ENCODE data around the gene E2F4.

Gene E2F4

DNA sequence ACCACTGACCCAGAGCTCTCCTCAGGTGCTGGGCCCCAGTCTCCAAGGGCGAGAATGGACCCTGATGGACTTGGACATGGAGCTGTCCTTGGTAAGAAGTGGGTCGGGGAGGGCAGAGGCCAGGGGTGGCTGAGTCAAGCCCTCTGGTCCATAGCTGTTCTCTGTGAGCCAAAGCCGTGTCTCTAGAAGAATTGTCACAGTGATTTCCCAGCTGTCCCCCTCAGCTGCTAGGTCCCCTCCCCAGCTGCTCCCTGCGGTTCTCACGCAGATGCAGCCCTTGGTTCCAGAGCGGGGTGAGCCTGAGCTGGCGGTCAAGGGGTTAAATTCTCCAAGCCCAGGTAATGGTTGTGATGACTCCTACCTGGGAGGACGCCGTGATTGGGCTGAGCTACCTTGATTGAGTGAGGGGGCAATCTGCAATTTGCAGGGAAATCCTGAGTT lies 22.9 kb upstream of the E2F4 start:
- H3F3A ChIP-seq (ENCODE audit: insufficient read depth) = no peaks in the 10 kb centered on the region
- no peaks in the 10 kb centered on the region for H3K9me3 ChIP-seq (ENCODE audit: insufficient read depth, low read length)
- no peak overlapping the region for H3K4me2 ChIP-seq (ENCODE audit: low read depth, low read length, poor library complexity, severe bottlenecking)
- no peaks in the 10 kb centered on the region for H3K79me2 ChIP-seq (ENCODE audit: insufficient read depth, low read length)
- no peak overlapping the region for H3K4me3 ChIP-seq (ENCODE audit: insufficient read depth, low read length, poor library complexity, severe bottlenecking)
- no peak for TF ChIP-seq EZH2phosphoT487 (conservative IDR thresholded peaks at IDR 0.05; ENCODE audit: low read length)
- TF ChIP-seq, protein P1, sequence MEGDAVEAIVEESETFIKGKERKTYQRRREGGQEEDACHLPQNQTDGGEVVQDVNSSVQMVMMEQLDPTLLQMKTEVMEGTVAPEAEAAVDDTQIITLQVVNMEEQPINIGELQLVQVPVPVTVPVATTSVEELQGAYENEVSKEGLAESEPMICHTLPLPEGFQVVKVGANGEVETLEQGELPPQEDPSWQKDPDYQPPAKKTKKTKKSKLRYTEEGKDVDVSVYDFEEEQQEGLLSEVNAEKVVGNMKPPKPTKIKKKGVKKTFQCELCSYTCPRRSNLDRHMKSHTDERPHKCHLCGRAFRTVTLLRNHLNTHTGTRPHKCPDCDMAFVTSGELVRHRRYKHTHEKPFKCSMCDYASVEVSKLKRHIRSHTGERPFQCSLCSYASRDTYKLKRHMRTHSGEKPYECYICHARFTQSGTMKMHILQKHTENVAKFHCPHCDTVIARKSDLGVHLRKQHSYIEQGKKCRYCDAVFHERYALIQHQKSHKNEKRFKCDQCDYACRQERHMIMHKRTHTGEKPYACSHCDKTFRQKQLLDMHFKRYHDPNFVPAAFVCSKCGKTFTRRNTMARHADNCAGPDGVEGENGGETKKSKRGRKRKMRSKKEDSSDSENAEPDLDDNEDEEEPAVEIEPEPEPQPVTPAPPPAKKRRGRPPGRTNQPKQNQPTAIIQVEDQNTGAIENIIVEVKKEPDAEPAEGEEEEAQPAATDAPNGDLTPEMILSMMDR (IDR thresholded peaks at IDR 0.05; ENCODE audit: insufficient read depth, low read length, poor library complexity, severe bottlenecking) = no peak
- H4K20me1 ChIP-seq (ENCODE audit: low read depth, low read length) = no peaks in the 10 kb centered on the region
- H3K9ac ChIP-seq (ENCODE audit: low read length) = no peak overlapping the region
- H3K27me3 ChIP-seq (ENCODE audit: low read length) = no peaks in the 10 kb centered on the region
- H2AFZ ChIP-seq (ENCODE audit: low read depth, low read length, severe bottlenecking) = no peak overlapping the region
- H3K36me3 ChIP-seq (ENCODE audit: low read length) = no peaks in the 10 kb centered on the region
- H3K9me2 ChIP-seq (replicated peaks; ENCODE audit: insufficient read depth, low read length) = no peaks in the 10 kb centered on the region
- no peak overlapping the region for H3K27ac ChIP-seq (ENCODE audit: low read depth, low read length)

DNA sequence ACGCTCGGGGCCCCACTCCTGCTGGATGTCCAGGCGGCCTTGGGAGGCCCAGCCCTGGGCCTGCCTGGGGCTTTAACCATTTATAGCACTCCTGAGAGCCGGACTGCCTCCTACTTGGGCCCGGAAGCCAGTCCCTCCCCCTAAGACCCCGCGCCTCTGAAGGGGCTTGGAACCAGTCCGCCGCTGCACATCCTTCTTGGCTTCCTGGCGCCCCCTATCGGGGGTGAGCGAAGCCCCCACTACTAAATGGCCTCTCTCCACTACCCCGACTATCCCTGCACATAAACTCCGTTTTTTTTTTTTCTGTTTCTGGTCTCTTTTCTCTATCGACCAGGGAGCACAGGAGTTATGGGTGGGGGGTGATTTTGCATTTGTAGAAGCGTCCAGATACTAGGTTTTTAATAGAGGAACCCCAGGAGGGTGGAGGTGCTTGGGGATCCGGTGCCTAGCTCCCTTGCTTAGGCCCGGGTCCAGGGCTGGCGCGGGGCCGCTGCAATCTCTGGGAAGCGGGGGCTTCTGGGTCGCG lies 22.2 kb upstream of the E2F4 start:
- no peak overlapping the region for H3K9ac ChIP-seq (ENCODE audit: low read length)
- no peaks in the 10 kb centered on the region for H3K27me3 ChIP-seq (ENCODE audit: low read length)
- 0 out of 2 replicates have a peak, but pooled peaks have one; percentile 32 for TF ChIP-seq EZH2phosphoT487 (conservative IDR thresholded peaks at IDR 0.05; ENCODE audit: low read length)
- TF ChIP-seq, protein P1 (IDR thresholded peaks at IDR 0.05; ENCODE audit: insufficient read depth, low read length, poor library complexity, severe bottlenecking) = peak; percentile 72
- H3K4me3 ChIP-seq (ENCODE audit: insufficient read depth, low read length, poor library complexity, severe bottlenecking) = no peak overlapping the region
- H3F3A ChIP-seq (ENCODE audit: insufficient read depth) = no peaks in the 10 kb centered on the region
- H3K4me2 ChIP-seq (ENCODE audit: low read depth, low read length, poor library complexity, severe bottlenecking) = peak overlapping the region; percentile 18
- H3K9me2 ChIP-seq (replicated peaks; ENCODE audit: insufficient read depth, low read length) = no peaks in the 10 kb centered on the region
- H3K9me3 ChIP-seq (ENCODE audit: insufficient read depth, low read length) = no peaks in the 10 kb centered on the region
- H3K27ac ChIP-seq (ENCODE audit: low read depth, low read length) = no peak overlapping the region
- H4K20me1 ChIP-seq (ENCODE audit: low read depth, low read length) = no peaks in the 10 kb centered on the region
- no peak overlapping the region for H2AFZ ChIP-seq (ENCODE audit: low read depth, low read length, severe bottlenecking)
- H3K36me3 ChIP-seq (ENCODE audit: low read length) = no peaks in the 10 kb centered on the region
- H3K79me2 ChIP-seq (ENCODE audit: insufficient read depth, low read length) = no peaks in the 10 kb centered on the region

DNA sequence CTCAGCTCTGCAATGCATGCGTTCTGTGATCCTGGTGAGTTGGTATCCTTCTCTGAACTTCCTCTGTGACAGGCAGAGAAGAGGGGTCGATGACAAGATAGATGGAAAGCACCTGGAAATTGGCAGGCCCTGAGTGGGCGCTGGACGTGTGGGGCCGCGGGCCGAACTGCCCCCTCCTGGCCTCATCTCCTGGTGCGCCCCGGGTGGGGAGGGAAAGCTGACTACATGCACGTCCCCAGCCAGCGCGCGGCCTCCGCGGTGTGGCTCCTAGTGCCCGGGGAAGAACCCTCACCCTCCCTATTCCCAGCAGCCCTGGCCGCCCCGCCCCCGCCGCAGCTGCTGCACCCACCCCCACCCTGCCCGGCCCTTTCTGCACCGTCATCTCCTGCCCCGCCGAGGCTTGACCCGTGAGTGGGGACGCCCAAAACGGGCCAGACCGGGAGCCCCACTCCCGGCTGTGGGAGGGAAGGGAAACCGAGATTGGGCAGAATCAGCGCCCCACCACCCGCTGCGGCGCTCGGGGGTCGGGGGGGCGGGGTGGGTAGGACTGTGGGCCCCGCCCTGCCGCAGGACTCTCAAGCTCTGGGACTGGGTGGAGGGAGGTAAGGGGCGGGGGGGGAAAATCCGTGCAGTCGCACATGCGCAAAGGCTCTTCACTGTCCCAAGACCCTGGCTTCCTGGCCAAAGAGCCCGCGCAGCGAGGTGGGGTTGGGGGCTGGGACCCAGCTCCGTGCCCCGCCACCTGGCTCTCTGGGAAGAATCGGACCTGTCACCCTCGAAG lies 21.6 kb upstream of the E2F4 start, which contains the start of gene NOL3:
Gene NOL3, plus strand, starts transcription at position 371 of the 781 bp plus-strand sequence.
- Histone ChIP-seq H3K27me3 (ENCODE audit: low read length) (no peaks in the 10 kb centered on the region), H3K79me2 (ENCODE audit: insufficient read depth, low read length) (no peaks in the 10 kb centered on the region), H3K27ac (ENCODE audit: low read depth, low read length) (no peak within 1 kb of the TSS), H4K20me1 (ENCODE audit: low read depth, low read length) (no peaks in the 10 kb centered on the region), H3K36me3 (ENCODE audit: low read length) (no peaks in the 10 kb centered on the region), H3K4me3 (ENCODE audit: insufficient read depth, low read length, poor library complexity, severe bottlenecking) (no peak within 1 kb of the TSS), H3K9ac (ENCODE audit: low read length) (no peak within 1 kb of the TSS), H3K4me2 (ENCODE audit: low read depth, low read length, poor library complexity, severe bottlenecking) (peak within 1 kb of the TSS; percentile 18), H3F3A (ENCODE audit: insufficient read depth) (no peaks in the 10 kb centered on the region), H3K9me3 (ENCODE audit: insufficient read depth, low read length) (no peaks in the 10 kb centered on the region), H2AFZ (ENCODE audit: low read depth, low read length, severe bottlenecking) (no peak within 1 kb of the TSS), H3K9me2 (replicated peaks; ENCODE audit: insufficient read depth, low read length) (no peaks in the 10 kb centered on the region)
- TF ChIP-seq EZH2phosphoT487 (conservative IDR thresholded peaks at IDR 0.05; ENCODE audit: low read length) = no peak
- TF ChIP-seq, protein P1 (IDR thresholded peaks at IDR 0.05; ENCODE audit: insufficient read depth, low read length, poor library complexity, severe bottlenecking) = no peak

All from SU-DHL-6 (cell line).